ENCODE results near the gene ABAT.
"Not testable (repeated sequence)": the region's sequence is repeated elsewhere in the genome, so short reads cannot be mapped to it uniquely, and the experiment has no call there.

ABAT gene

DNA sequence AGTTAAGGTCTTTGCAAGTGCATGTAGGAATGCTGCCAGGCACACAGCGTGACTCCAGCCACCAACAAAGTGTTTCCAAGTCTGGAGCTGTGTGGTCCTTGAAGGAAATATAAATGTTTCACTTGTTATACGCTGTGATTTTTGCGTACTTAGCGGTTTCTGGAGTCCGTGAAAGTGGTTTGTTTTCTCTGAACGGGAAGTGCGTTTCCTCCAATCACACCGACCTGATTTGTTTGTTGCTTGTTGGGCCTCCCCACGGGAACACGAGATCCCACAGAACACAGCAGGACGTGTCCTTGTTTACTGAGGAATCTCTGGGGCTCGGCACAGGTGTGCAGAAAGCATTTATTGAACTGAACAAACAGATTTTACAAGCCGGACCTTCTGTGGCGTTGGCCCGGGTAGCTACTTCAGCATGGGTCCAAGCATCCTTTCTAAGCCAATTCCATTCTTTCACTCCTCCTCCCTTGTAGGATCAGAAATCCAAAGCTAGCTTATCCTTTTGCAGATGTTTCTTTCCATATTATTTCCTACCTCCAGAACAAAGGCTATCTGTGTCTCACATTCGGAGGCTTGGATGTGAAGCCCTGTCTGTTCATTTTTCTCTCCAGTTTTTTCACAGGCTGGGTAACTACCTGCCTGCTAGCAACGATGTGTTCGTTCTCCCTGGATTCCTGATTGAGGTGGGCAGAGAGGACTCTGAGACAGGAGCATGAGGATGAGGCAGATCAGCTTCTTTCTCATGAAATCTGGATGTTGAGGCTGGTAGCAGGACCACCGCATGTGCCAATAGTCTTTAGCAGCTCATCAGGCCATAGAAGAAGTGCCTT, 44.6 kb downstream of the ABAT start:
- no peak for DNase-seq

DNA sequence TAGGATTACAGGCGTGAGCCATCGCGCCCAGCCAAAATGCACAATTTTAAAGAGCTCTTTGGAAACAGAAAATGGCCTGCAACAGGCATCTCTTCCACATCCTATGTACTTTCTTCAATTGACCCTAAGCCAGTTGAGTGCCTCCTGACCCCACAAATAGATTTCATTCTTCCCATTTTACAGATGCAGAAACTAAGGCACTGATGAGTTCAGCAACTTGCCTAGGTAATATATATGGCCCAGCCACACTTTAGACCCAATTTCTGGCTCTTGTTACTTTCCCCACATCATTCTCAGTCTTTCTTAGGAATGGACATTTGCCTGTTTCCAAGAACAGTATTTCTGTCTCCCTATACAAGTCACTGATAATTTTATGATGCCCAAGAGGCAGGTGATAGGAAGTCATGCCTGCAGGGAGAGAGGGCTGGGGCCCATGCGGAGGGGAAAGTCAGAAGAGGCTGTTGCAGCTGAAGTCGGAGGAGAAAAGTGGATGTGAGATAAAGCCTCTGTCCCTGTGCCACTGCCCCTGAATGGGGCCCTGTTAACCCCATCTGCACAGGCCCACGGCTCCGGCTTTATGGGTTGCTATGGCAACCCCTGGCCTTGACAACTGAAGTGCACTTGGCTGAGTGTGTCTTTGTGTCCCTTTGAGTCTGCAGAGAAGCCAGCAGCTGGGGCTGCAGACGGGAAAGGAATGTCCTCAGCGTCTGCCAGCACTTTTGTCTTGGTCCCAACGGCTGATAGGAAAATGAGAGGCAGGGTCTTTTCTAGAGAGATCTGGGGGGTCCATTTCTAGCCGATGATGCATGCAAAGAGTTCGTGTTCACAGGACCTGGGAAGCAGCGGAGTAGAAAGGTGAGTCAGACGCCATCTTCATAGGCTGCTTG, 45.9 kb downstream of the ABAT start:
- DNase-seq, result peak; percentile 93

GRCh38 chr16:8720967-8721308, 46.5 kb downstream of the ABAT start:
- DNase-seq, result no peak

GRCh38 chr16:8721336-8722024, 47.1 kb downstream of the ABAT start:
- DNase-seq, result peak; percentile 57

GRCh38 chr16:8722025-8722348, 47.6 kb downstream of the ABAT start:
- DNase-seq, result no peak

GRCh38 chr16:8725513-8726178, 51.2 kb downstream of the ABAT start:
- DNase-seq, result no peak

- peak; percentile 50 for DNase-seq
Observed at GRCh38 chr16:8727131-8727806, 52.9 kb downstream of the ABAT start.

- no peak for DNase-seq
Observed at GRCh38 chr16:8727857-8728618, 53.6 kb downstream of the ABAT start.

- no peak for DNase-seq
Observed at GRCh38 chr16:8729779-8730334, 55.4 kb downstream of the ABAT start.

DNA sequence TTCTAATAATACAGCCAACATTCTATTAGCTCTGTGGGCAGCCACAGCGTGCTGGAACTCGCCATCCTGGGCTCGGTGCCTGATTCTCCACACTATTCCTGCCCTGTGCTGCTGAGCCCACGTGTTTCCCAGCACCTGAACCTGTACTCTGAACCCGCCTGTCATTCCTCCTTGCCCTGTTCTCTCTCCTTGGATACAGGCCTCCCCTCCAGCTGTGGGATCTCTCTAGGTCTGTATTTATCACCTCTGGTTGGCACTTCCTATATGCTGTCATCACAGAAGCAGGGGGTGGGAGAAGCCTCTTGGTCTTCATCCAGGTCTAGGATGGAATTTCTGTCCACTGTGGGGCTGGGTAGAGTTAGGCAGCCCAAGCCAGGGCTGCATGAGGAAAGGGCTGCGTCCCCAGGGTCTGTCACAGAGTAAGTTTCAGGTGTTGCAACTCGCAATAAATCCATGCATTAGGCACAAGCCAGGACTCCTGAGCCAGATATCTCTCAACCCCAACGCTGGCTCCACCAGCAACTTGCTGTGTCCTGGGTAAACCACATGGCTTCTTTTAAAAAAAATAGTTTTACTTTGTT, 56.0 kb downstream of the ABAT start:
- no peak for DNase-seq

- no peak for DNase-seq
Observed at GRCh38 chr16:8733849-8734540, 59.6 kb downstream of the ABAT start.

- no peak for DNase-seq
Observed at GRCh38 chr16:8735574-8735973, 61.2 kb downstream of the ABAT start.

DNA sequence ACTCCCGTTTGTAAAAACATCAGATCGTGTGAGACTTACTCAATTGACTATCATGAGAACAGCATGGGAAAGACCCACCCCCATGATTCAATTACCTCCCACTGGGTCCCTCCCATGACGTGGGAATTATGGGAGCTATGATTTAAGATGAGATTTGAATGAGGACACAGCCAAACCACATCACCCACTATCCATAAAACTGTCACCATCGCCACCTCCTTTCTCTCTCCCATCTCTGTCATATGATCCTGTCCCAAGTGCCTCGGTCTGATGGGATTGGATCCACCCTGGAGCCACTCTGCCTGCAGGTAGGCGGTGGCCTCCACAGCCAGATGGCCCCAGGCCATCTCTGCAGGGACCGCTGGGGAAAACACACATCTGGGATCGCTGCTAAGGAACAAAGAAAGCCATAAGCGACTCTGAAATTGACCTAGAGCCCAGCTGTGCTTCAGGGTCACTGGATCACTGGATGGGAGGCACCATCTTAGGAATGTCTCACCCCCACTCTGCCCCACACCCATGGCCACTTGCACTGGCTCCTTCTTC, 61.8 kb downstream of the ABAT start:
- no peak for DNase-seq

GRCh38 chr16:8739151-8739550, 64.7 kb downstream of the ABAT start:
- no peak for DNase-seq

DNA sequence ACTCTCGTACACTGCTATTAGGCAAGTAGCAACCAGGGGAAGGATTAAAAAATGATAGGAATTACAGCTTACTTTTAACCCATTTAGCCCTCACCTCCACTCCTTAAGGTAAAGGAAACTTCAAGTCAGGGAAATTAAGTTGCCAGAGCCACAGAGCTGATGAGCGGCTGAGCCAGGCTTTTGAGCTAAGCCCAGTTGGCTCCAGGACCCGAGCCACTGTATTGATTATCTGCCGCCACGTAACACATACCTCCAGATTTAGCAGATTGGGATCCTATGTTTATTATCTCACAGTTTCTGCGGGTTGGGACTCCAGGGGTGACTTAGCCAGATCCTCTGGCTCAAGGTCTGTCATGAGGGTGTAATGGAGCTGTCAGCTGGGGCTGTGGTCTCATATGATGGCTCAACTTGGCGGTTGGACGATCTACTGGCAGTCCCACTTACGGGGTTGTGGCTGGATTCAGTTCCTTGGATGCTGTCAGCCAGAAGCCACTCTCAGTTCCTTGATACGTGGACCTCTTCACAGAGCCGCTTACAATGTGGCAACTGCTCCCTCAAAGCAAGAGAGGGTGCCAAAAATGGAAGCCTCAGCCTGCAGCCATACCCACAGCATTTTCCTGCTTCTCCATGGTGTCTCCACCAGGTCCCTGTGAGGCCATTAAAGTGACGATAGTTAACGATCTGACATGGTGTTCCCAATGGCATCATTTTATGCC, 65.7 kb downstream of the ABAT start:
- no peak for DNase-seq

- no peak for DNase-seq
Observed at GRCh38 chr16:8740775-8741355, 66.4 kb downstream of the ABAT start.

DNA sequence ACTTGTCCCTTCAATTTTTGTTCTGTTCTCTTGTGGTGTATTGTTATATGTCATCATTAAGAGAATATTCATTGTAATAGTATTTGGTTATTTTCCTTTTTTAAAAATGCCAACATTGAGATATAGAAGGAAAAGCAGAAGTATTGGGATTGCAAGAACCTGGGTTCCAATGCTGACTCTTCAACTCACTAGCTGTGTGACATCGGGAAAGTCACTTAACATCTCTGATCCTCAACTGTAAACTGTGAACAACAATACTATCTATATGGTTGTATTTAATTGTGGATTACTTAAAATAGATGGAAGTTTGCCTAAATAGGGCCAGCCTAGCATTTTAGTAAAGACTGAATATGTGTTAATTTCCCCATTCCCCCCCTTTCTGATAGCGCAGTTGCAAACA, 67.2 kb downstream of the ABAT start:
- DNase-seq, result no peak

- no peak for DNase-seq
Observed at GRCh38 chr16:8742068-8742467, 67.7 kb downstream of the ABAT start.

GRCh38 chr16:8748944-8749343, 74.5 kb downstream of the ABAT start:
- DNase-seq, result not testable (repeated sequence)
